Calu3 (cell line): Measurements from ENCODE around the gene ZSWIM3. TPM values are rescaled to one million over a fixed set of nuclear protein-coding genes. Genes with fewer than 3 reads are reported as not detected.

Experiments used
- BruUV-seq: library from RNA; stranded (reverse); fragments of 400-500 nt; replicated peaks from 2 replicates; lab custom pipeline; 2021; lab: Mats Ljungman, UMichigan
- CTCF ChIA-PET: fragments of 300-600 bp; sonication (Branson Sonifier 250); formaldehyde crosslinking; loops from one replicate; lab custom pipeline; 2022; ENCODE audit warnings: antibody characterized with exemption; lab: Charles Lee
- DNase-seq: peaks from one replicate; pipeline ENCODE4 v3.0.0; 2022
- H3K27ac Mint-ChIP-seq: one replicate; pipeline ENCODE4 v1.8.0; 2022; ENCODE audit warnings: mixed read lengths; ENCODE audit not compliant: unreplicated experiment
- H3K27me3 Mint-ChIP-seq: one replicate; pipeline ENCODE4 v1.8.0; 2022; ENCODE audit warnings: mixed read lengths; ENCODE audit not compliant: unreplicated experiment
- H3K36me3 Mint-ChIP-seq: one replicate; pipeline ENCODE4 v1.8.0; 2022; ENCODE audit warnings: mild to moderate bottlenecking, moderate library complexity, mixed read lengths; ENCODE audit not compliant: insufficient read depth, unreplicated experiment
- H3K4me1 Mint-ChIP-seq: one replicate; pipeline ENCODE4 v1.8.0; 2022; ENCODE audit warnings: mild to moderate bottlenecking, low read depth, mixed read lengths; ENCODE audit not compliant: unreplicated experiment
- H3K4me3 Mint-ChIP-seq: one replicate; pipeline ENCODE4 v1.8.0; 2022; ENCODE audit warnings: mild to moderate bottlenecking, low read depth, moderate library complexity, mixed read lengths; ENCODE audit not compliant: unreplicated experiment
- H3K9me3 Mint-ChIP-seq: one replicate; pipeline ENCODE4 v1.8.0; 2022; ENCODE audit warnings: low read depth, mixed read lengths; ENCODE audit not compliant: unreplicated experiment
- CTCF ChIP-seq: fragments of 200-600 bp; IDR thresholded peaks from one replicate; pipeline ENCODE4 v1.8.0; 2022; ENCODE audit warnings: antibody characterized with exemption; ENCODE audit not compliant: unreplicated experiment
- intact Hi-C: fragments of 100-400 bp; cut with micrococcal nuclease; formaldehyde crosslinking; loops from one replicate; pipeline ENCODE4 v1.10.0; 2022; ENCODE audit not compliant: unreplicated experiment
- total RNA-seq: library from RNA; stranded (reverse); gene quantifications from 2 replicates; pipeline ENCODE4 v1.2.3, GENCODE V29; 2022

The ZSWIM3 gene
- total RNA-seq, 1 experiment from 2014 or later = 5.2 TPM

GRCh38 chr20:45908084-45908483 is 50.7 kb downstream of the ZSWIM3 start:
- no peak for DNase-seq
- BruUV-seq = no TSS peak
- CTCF ChIA-PET = no interaction called here
- H3K4me3 Mint-ChIP-seq = no peak overlapping the region
- peaks cover 14% of the 10 kb centered on the region for H3K36me3 Mint-ChIP-seq
- H3K27me3 Mint-ChIP-seq = peaks cover 32% of the 10 kb centered on the region
- no peak for TF ChIP-seq CTCF
- intact Hi-C loops = no loop called here
- no peak overlapping the region for H3K27ac Mint-ChIP-seq
- peaks cover 18% of the 10 kb centered on the region for H3K4me1 Mint-ChIP-seq
- H3K9me3 Mint-ChIP-seq = no peaks in the 10 kb centered on the region

- CTCF ChIA-PET = interaction anchor here (0.6 to 1.6 kb wide), 2 partner anchors 16 to 24 kb away, joined by 3 to 4 read pairs; no protein-coding TSS in a partner anchor
- DNase-seq = no peak
- peaks cover 32% of the 10 kb centered on the region for H3K27me3 Mint-ChIP-seq
- no peaks in the 10 kb centered on the region for H3K9me3 Mint-ChIP-seq
- no peak for TF ChIP-seq CTCF
- H3K27ac Mint-ChIP-seq = no peak overlapping the region
- intact Hi-C loops = no loop called here
- H3K36me3 Mint-ChIP-seq = peaks cover 14% of the 10 kb centered on the region
- no peak overlapping the region for H3K4me3 Mint-ChIP-seq
- H3K4me1 Mint-ChIP-seq = peaks cover 18% of the 10 kb centered on the region
- no TSS peak for BruUV-seq
These were observed 52.0 kb downstream of the ZSWIM3 start for GRCh38 chr20:45909336-45909808.

GRCh38 chr20:45909817-45910669 is 52.6 kb downstream of the ZSWIM3 start:
- Mint-ChIP-seq H3K36me3 (peaks cover 14% of the 10 kb centered on the region), H3K27me3 (peaks cover 35% of the 10 kb centered on the region), H3K9me3 (no peaks in the 10 kb centered on the region), H3K4me1 (peaks cover 18% of the 10 kb centered on the region), H3K4me3 (no peak overlapping the region), H3K27ac (peak overlapping the region; percentile 40)
- CTCF ChIA-PET = interaction anchor here (0.5 to 1.6 kb wide), 4 partner anchors 21 to 830 kb away, joined by 3 to 4 read pairs (median 4); partner anchors contain the start of gene PCIF1
- intact Hi-C loops = no loop called here
- DNase-seq = no peak
- no peak for TF ChIP-seq CTCF
- BruUV-seq = no TSS peak

GRCh38 chr20:45910670-45911485 is 53.5 kb downstream of the ZSWIM3 start:
- CTCF ChIA-PET = interaction anchor here (0.5 to 1.6 kb wide), 5 partner anchors 22 to 831 kb away, joined by 3 to 4 read pairs (median 3); partner anchors contain the start of gene PCIF1

More at GRCh38 chr20:45910670-45911485, 53.5 kb downstream of the ZSWIM3 start:
- peaks cover 12% of the 10 kb centered on the region for H3K4me1 Mint-ChIP-seq
- peak overlapping the region; percentile 62 for H3K4me3 Mint-ChIP-seq
- DNase-seq = peak; percentile 88
- H3K27me3 Mint-ChIP-seq = peaks cover 39% of the 10 kb centered on the region
- no TSS peak for BruUV-seq
- peaks cover 14% of the 10 kb centered on the region for H3K36me3 Mint-ChIP-seq
- no peak for TF ChIP-seq CTCF
- H3K27ac Mint-ChIP-seq = peak overlapping the region; percentile 40
- intact Hi-C loops = no loop called here
- H3K9me3 Mint-ChIP-seq = no peaks in the 10 kb centered on the region
